LNCAP (cell line): Measurements from ENCODE around the gene IGSF3.

ENCODE experiments used
- CTCF ChIP-seq: fragments of 450-650 bp; IDR thresholded peaks from 2 replicates; pipeline ENCODE4 v1.5.1; 2017; ENCODE audit warnings: mild to moderate bottlenecking

Gene IGSF3

DNA sequence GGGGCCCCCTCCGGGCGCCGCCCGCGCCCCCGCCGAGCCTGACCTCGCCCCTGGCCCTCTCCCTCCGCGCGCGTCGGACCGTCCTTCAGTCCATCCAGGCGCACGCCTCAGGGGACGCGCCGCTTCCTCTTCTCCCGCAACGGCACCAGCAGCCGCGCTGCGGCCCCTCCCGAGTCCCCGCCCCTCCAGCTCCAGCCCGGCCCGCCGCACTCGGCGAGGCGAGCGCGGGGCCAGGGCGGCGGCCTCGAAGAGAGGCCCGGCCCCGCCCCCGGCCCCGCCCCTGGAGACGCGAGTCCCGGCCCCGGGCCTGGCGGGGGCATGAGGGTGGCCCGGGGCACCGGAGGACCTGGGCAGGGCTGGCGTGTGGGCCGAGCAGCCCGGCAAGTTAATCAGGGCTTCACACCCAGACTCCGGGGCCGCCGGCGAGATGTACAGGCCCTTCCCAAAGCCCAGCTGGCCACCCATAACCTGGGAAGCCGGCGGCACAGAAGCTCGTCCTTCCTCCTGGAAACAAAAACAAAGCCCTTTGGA, at the start of gene IGSF3:
Gene IGSF3 (minus strand): TSS at position 159 of the 531 bp plus-strand sequence. CDS start 1,407 bp downstream, outside the sequence.
- TF ChIP-seq CTCF, result no peak

DNA sequence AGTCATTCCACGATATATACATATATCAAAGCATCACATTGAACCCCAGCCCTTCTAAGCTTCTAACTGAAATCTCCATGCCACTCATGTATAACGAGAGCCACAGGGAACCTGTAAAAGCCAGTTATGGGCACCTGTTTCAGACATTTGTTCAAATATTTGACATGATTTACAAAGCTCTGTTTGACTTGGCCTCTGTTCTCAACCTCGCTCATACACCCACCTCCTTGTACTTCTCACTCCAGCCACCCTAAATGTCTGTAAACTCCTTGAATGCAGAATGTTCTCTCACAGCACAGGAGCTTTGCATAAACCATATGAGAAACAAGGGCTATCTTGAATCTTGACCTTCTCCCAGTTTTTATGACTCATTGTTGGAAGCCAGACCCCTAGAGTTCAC, 49.8 kb upstream of the IGSF3 start:
- TF ChIP-seq CTCF, result no peak

- TF ChIP-seq CTCF, result no peak
Measured at GRCh38 chr1:116716391-116716790, 48.9 kb upstream of the IGSF3 start.

GRCh38 chr1:116713474-116713873, 45.9 kb upstream of the IGSF3 start:
- no peak for TF ChIP-seq CTCF

- TF ChIP-seq CTCF, result no peak
Measured at GRCh38 chr1:116712510-116712909, 45.0 kb upstream of the IGSF3 start.

- no peak for TF ChIP-seq CTCF
Measured at GRCh38 chr1:116711263-116711840, 43.8 kb upstream of the IGSF3 start.

DNA sequence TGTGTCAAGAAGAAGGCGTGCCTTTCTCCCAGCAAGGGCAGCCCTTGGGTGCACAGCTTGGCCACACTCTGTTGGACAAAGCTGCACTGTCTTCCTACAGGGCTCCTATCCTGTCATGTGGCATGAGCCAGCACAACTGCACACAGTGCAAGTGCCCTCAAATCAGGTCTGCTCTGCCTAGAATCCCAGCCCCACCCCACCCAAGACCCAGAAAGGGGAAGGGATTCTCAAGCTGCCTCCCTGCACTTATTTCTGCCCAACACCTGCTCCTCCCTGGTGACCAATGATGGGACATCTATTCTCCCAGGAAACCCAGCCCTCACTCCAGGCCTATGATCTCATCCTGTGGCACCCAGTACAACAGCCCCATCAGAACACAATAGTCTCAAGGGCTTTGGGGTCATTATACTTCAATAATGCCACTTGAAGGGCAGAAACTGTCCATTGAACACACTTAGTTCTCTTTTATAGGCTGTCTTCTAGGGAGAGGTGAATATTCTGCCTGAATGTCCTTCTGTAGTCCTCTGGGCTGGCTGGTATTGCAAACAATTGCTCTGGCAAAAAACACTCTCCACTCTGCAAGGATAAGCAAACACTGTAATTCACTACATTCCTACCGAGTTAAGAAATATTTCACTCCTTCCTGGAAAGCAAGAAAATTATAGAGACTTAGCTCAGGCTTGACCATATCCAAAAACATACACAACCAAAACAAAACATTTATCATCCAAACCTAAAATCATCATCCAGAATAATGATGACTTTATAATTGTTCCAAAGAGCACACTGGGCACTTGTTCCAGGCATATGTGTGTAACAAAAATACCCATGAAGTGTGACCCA, 43.1 kb upstream of the IGSF3 start:
- TF ChIP-seq CTCF, result no peak
